Activated naive CD8-positive, alpha-beta T cell treated with anti-CD3 and anti-CD28 coated beads for 36 hours (primary cell): ENCODE measurements around the gene DPY30. TPM values are rescaled to one million over a fixed set of nuclear protein-coding genes. Genes with fewer than 3 reads are reported as not detected.

Experiments
- DNase-seq: peaks from one replicate; pipeline ENCODE4 v3.0.0; 2021
- H3K27ac Mint-ChIP-seq: one replicate; pipeline ENCODE4 v1.8.0; 2022; ENCODE audit warnings: mild to moderate bottlenecking, moderate library complexity, mixed read lengths
- H3K27me3 Mint-ChIP-seq: one replicate; pipeline ENCODE4 v1.8.0; 2022; ENCODE audit warnings: mild to moderate bottlenecking, mixed read lengths
- H3K36me3 Mint-ChIP-seq: one replicate; pipeline ENCODE4 v1.8.0; 2021; ENCODE audit warnings: mild to moderate bottlenecking, mixed read lengths
- H3K4me1 Mint-ChIP-seq: one replicate; pipeline ENCODE4 v1.8.0; 2021; ENCODE audit warnings: mixed read lengths
- H3K4me3 Mint-ChIP-seq: one replicate; pipeline ENCODE4 v1.8.0; 2022; ENCODE audit warnings: mild to moderate bottlenecking, moderate library complexity, mixed read lengths
- H3K9me3 Mint-ChIP-seq: one replicate; pipeline ENCODE4 v1.8.0; 2022; ENCODE audit warnings: mixed read lengths
- total RNA-seq, 2 experiments: library from RNA; stranded (reverse); gene quantifications; one replicate each; pipeline ENCODE4 v1.2.3, GENCODE V29; 2021

Gene DPY30
- total RNA-seq, 2 experiments from 2014 or later: 69.4 to 72.5 TPM

- Mint-ChIP-seq H3K4me3 (no peak overlapping the region), H3K27me3 (no peaks in the 10 kb centered on the region), H3K9me3 (no peaks in the 10 kb centered on the region), H3K36me3 (peaks cover 26% of the 10 kb centered on the region), H3K27ac (no peak overlapping the region), H3K4me1 (peaks cover 55% of the 10 kb centered on the region)
- DNase-seq: no peak
These were observed 42.9 kb downstream of the DPY30 start for GRCh38 chr2:31996571-31997150.

GRCh38 chr2:31992934-31993333 is 46.7 kb downstream of the DPY30 start:
- no peak for DNase-seq

GRCh38 chr2:31992025-31992579 is 47.5 kb downstream of the DPY30 start:
- H3K9me3 Mint-ChIP-seq: no peaks in the 10 kb centered on the region
- H3K36me3 Mint-ChIP-seq: peaks cover 18% of the 10 kb centered on the region
- no peak overlapping the region for H3K27ac Mint-ChIP-seq
- DNase-seq: no peak
- no peaks in the 10 kb centered on the region for H3K27me3 Mint-ChIP-seq
- H3K4me3 Mint-ChIP-seq: no peak overlapping the region
- peaks cover 45% of the 10 kb centered on the region for H3K4me1 Mint-ChIP-seq

More at GRCh38 chr2:31992934-31993333, 46.7 kb downstream of the DPY30 start:
- Mint-ChIP-seq H3K36me3 (peaks cover 18% of the 10 kb centered on the region), H3K4me3 (no peak overlapping the region), H3K27ac (no peak overlapping the region), H3K4me1 (peaks cover 45% of the 10 kb centered on the region), H3K9me3 (no peaks in the 10 kb centered on the region), H3K27me3 (no peaks in the 10 kb centered on the region)

- H3K9me3 Mint-ChIP-seq: no peaks in the 10 kb centered on the region
- DNase-seq: no peak
- H3K36me3 Mint-ChIP-seq: peaks cover 10% of the 10 kb centered on the region
- H3K4me3 Mint-ChIP-seq: no peak overlapping the region
- H3K27me3 Mint-ChIP-seq: no peaks in the 10 kb centered on the region
- H3K27ac Mint-ChIP-seq: no peak overlapping the region
- peaks cover 33% of the 10 kb centered on the region for H3K4me1 Mint-ChIP-seq
These were observed 49.7 kb downstream of the DPY30 start for GRCh38 chr2:31989946-31990345.

GRCh38 chr2:31987454-31988220 is 52.0 kb downstream of the DPY30 start:
- Mint-ChIP-seq H3K27ac (no peak overlapping the region), H3K4me1 (peaks cover 25% of the 10 kb centered on the region), H3K27me3 (no peaks in the 10 kb centered on the region), H3K4me3 (no peak overlapping the region), H3K36me3 (peaks cover 16% of the 10 kb centered on the region), H3K9me3 (no peaks in the 10 kb centered on the region)
- DNase-seq: no peak

- Mint-ChIP-seq H3K4me1 (peaks cover 20% of the 10 kb centered on the region), H3K36me3 (peaks cover 12% of the 10 kb centered on the region), H3K9me3 (no peaks in the 10 kb centered on the region), H3K4me3 (no peak overlapping the region), H3K27ac (no peak overlapping the region), H3K27me3 (no peaks in the 10 kb centered on the region)
- DNase-seq: no peak
These were observed 52.7 kb downstream of the DPY30 start for GRCh38 chr2:31986906-31987305.

GRCh38 chr2:31983762-31984467 is 55.7 kb downstream of the DPY30 start:
- Mint-ChIP-seq H3K27ac (no peak overlapping the region), H3K4me3 (no peak overlapping the region), H3K4me1 (peaks cover 27% of the 10 kb centered on the region), H3K9me3 (no peaks in the 10 kb centered on the region), H3K27me3 (no peaks in the 10 kb centered on the region), H3K36me3 (peaks cover 13% of the 10 kb centered on the region)
- DNase-seq: no peak

GRCh38 chr2:31980674-31981356 is 58.8 kb downstream of the DPY30 start:
- peaks cover 16% of the 10 kb centered on the region for H3K36me3 Mint-ChIP-seq
- H3K27ac Mint-ChIP-seq: no peak overlapping the region
- no peaks in the 10 kb centered on the region for H3K9me3 Mint-ChIP-seq
- no peaks in the 10 kb centered on the region for H3K27me3 Mint-ChIP-seq
- no peak overlapping the region for H3K4me3 Mint-ChIP-seq
- DNase-seq: no peak
- peaks cover 21% of the 10 kb centered on the region for H3K4me1 Mint-ChIP-seq

GRCh38 chr2:31979956-31980355 is 59.6 kb downstream of the DPY30 start:
- Mint-ChIP-seq H3K27me3 (no peaks in the 10 kb centered on the region), H3K9me3 (no peaks in the 10 kb centered on the region), H3K27ac (no peak overlapping the region), H3K4me1 (peaks cover 21% of the 10 kb centered on the region), H3K36me3 (peaks cover 16% of the 10 kb centered on the region), H3K4me3 (no peak overlapping the region)
- DNase-seq: no peak

- DNase-seq: no peak
- Mint-ChIP-seq H3K9me3 (no peaks in the 10 kb centered on the region), H3K36me3 (peaks cover 8% of the 10 kb centered on the region), H3K4me1 (peaks cover 27% of the 10 kb centered on the region), H3K4me3 (no peak overlapping the region), H3K27me3 (no peaks in the 10 kb centered on the region), H3K27ac (no peak overlapping the region)
These were observed 60.6 kb downstream of the DPY30 start for GRCh38 chr2:31979018-31979417.

GRCh38 chr2:31978436-31978835 is 61.2 kb downstream of the DPY30 start:
- no peak overlapping the region for H3K27ac Mint-ChIP-seq
- no peak for DNase-seq
- H3K4me3 Mint-ChIP-seq: no peak overlapping the region
- no peaks in the 10 kb centered on the region for H3K27me3 Mint-ChIP-seq
- peaks cover 30% of the 10 kb centered on the region for H3K4me1 Mint-ChIP-seq
- peaks cover 5% of the 10 kb centered on the region for H3K36me3 Mint-ChIP-seq
- H3K9me3 Mint-ChIP-seq: no peaks in the 10 kb centered on the region

Other genes with a start within 250 kb of the DPY30 start
- gene MEMO1, start 28.8 kb downstream of the DPY30 start, total RNA-seq: 10 to 100 TPM; 62.2 to 62.8 TPM
- gene SPAST, start 23.8 kb upstream of the DPY30 start, total RNA-seq: 10 to 100 TPM; 17.9 to 18.0 TPM
- 10 to 100 TPM; 21.8 to 22.5 TPM for gene SLC30A6, start 126.1 kb upstream of the DPY30 start, total RNA-seq
- not detected for gene NLRC4, start 225.1 kb upstream of the DPY30 start, total RNA-seq
- gene YIPF4, start 238.1 kb upstream of the DPY30 start, total RNA-seq: 10 to 100 TPM; 30.9 to 32.6 TPM